ENCODE data around the gene TANGO2. TPM values are rescaled to one million over a fixed set of nuclear protein-coding genes. Genes with fewer than 3 reads are reported as not detected.
A peak's percentile ranks its signal among the peaks of the same experiment; 100 is the strongest.

The TANGO2 gene
- total and polyA plus RNA-seq, 9 of the 15 experiments (the other 6 are each of a cell fraction or from before 2014, with no cell fraction given) = 15.5 to 94.9 (median 70.1) TPM

- peak; percentile 77; the same call in 1 of the 2 replicates for TF ChIP-seq SMARCA5 (IDR thresholded peaks at IDR 0.05)
- TF ChIP-seq PYGO2 (tag; IDR thresholded peaks at IDR 0.05) = no peak
- no peak for TF ChIP-seq ATF4 (CRISPR knock-in tag; IDR thresholded peaks at IDR 0.05)
- TF ChIP-seq HES1 (IDR thresholded peaks at IDR 0.05; ENCODE audit: low read depth) = no peak
- TF ChIP-seq SNIP1 (IDR thresholded peaks at IDR 0.05; ENCODE audit: low read depth) = no peak
- peak; percentile 86 for TF ChIP-seq HDGF (IDR thresholded peaks at IDR 0.05)
- no peak for TF ChIP-seq ZNF354B (CRISPR knock-in tag; IDR thresholded peaks at IDR 0.05)
- TF ChIP-seq ZNF445 (CRISPR knock-in tag; IDR thresholded peaks at IDR 0.05; ENCODE audit: low read depth) = no peak
- TF ChIP-seq COPS2 (conservative IDR thresholded peaks at IDR 0.05) = no peak
- TF ChIP-seq GTF2F1 (IDR thresholded peaks at IDR 0.05; ENCODE audit: low read depth, low read length) = 0 out of 2 replicates have a peak, but pooled peaks have one; percentile 26
- peak; percentile 54; the same call in 1 of the 2 replicates for TF ChIP-seq ZBTB2 (IDR thresholded peaks at IDR 0.05)
- TF ChIP-seq NCOA4 (IDR thresholded peaks at IDR 0.05; ENCODE audit: partially characterized antibody) = peak; percentile 4
- TF ChIP-seq RBM22 (IDR thresholded peaks at IDR 0.05; ENCODE audit: low read depth, low read length, poor library complexity, severe bottlenecking) = no peak
- no peak for TF ChIP-seq PURB (CRISPR knock-in tag; IDR thresholded peaks at IDR 0.05; ENCODE audit: low read depth)
- TF ChIP-seq CBFA2T2 (conservative IDR thresholded peaks at IDR 0.05) = peak; percentile 63
- TF ChIP-seq ZFP91 (CRISPR knock-in tag; IDR thresholded peaks at IDR 0.05) = no peak
- peak; percentile 80 for TF ChIP-seq CBFA2T3 (IDR thresholded peaks at IDR 0.05)
- 0 out of 2 replicates have a peak, but pooled peaks have one; percentile 34 for TF ChIP-seq RREB1 (CRISPR knock-in tag; IDR thresholded peaks at IDR 0.05)
- 0 out of 2 replicates have a peak, but pooled peaks have one; percentile 49 for TF ChIP-seq HLTF (IDR thresholded peaks at IDR 0.05)
Measured at GRCh38 chr22:19994851-19995610, 25.9 kb upstream of the TANGO2 start (continued).

Measured in K562 (cell line).